CD4-positive, alpha-beta T cell treated with Interleukin-4 for 1 hour (primary cell): ENCODE data around the gene LILRA5.
"Not testable (repeated sequence)": the region's sequence is repeated elsewhere in the genome, so short reads cannot be mapped to it uniquely, and the experiment has no call there.

Experiments used
- DNase-seq, 2 donors: peaks; one replicate each; pipeline ENCODE4 v3.0.0-alpha.2; 2020 to 2022

LILRA5 gene

GRCh38 chr19:54333586-54334298 lies 20.8 kb upstream of the LILRA5 start:
- no peak for DNase-seq

- DNase-seq: no peak
Measured at GRCh38 chr19:54332149-54332548, 19.2 kb upstream of the LILRA5 start.

GRCh38 chr19:54331626-54332025 lies 18.7 kb upstream of the LILRA5 start:
- DNase-seq: no peak

- no peak for DNase-seq
Measured at GRCh38 chr19:54329476-54330165, 16.7 kb upstream of the LILRA5 start.

- DNase-seq: not testable (repeated sequence)
Measured at GRCh38 chr19:54328781-54329180, 15.8 kb upstream of the LILRA5 start.

- DNase-seq: no peak
Measured at GRCh38 chr19:54325631-54326030, 12.7 kb upstream of the LILRA5 start.

- peak; percentile 52 to 70 for DNase-seq
Measured at GRCh38 chr19:54325194-54325621, 12.2 kb upstream of the LILRA5 start.

- DNase-seq: no peak
Measured at GRCh38 chr19:54324071-54324470, 11.1 kb upstream of the LILRA5 start.

- DNase-seq: peak in 1 of 2 donors; percentile 37
Measured at GRCh38 chr19:54322934-54323333, 10.0 kb upstream of the LILRA5 start.

- DNase-seq: not testable (repeated sequence)
Measured at GRCh38 chr19:54322295-54322694, 9.3 kb upstream of the LILRA5 start.

- DNase-seq: no peak
Measured at GRCh38 chr19:54319892-54320670, 7.1 kb upstream of the LILRA5 start.

GRCh38 chr19:54319049-54319448 lies 6.1 kb upstream of the LILRA5 start:
- peak in 1 of 2 donors; percentile 48 for DNase-seq

- no peak for DNase-seq
Measured at GRCh38 chr19:54317965-54318240, 4.9 kb upstream of the LILRA5 start.

- no peak for DNase-seq
Measured at GRCh38 chr19:54317108-54317964, 4.4 kb upstream of the LILRA5 start.

GRCh38 chr19:54316746-54317107 lies 3.8 kb upstream of the LILRA5 start:
- DNase-seq: peak; percentile 23 to 77

GRCh38 chr19:54315956-54316355 lies 3.0 kb upstream of the LILRA5 start:
- DNase-seq: no peak

- DNase-seq: no peak
Measured at GRCh38 chr19:54312011-54312410, 955 bp downstream of the LILRA5 start.

- no peak for DNase-seq
Measured at GRCh38 chr19:54311486-54311885, 1.5 kb downstream of the LILRA5 start.

- no peak for DNase-seq
Measured at GRCh38 chr19:54310543-54310942, 2.4 kb downstream of the LILRA5 start.

GRCh38 chr19:54309811-54310210 lies 3.2 kb downstream of the LILRA5 start:
- DNase-seq: no peak

GRCh38 chr19:54307389-54308020 lies 5.5 kb downstream of the LILRA5 start:
- no peak for DNase-seq

- DNase-seq: no peak
Measured at GRCh38 chr19:54305141-54305540, 7.8 kb downstream of the LILRA5 start.

GRCh38 chr19:54302257-54302656 lies 10.7 kb downstream of the LILRA5 start:
- DNase-seq: no peak
